Naive thymus-derived CD4-positive, alpha-beta T cell (primary cell): ENCODE results near the gene DSTN. TPM values are rescaled to one million over a fixed set of nuclear protein-coding genes. Genes with fewer than 3 reads are reported as not detected.

Experiments used
- ATAC-seq: fragments of 150-1000 bp; cut with Tn5 transposase; 2 replicates; pipeline ENCODE4 v1.10.0; 2021; ENCODE audit warnings: mild to moderate bottlenecking, moderate library complexity
- CTCF ChIA-PET: fragments of 350-600 bp; sonication (Branson Sonifier 250); formaldehyde crosslinking; loops from one replicate; lab custom pipeline; 2021; ENCODE audit warnings: antibody characterized with exemption; lab: Charles Lee
- POLR2A ChIA-PET: fragments of 350-600 bp; sonication (Branson Sonifier 250); formaldehyde crosslinking; loops from one replicate; lab custom pipeline; 2021; ENCODE audit warnings: antibody characterized with exemption, inconsistent platforms; lab: Charles Lee
- DNase-seq, 9 donors: peaks; one replicate each; pipeline versions ENCODE4 v3.0.0 to v3.0.0-alpha.2; 2020 to 2022; ENCODE audit warnings: mixed read lengths in 1 of 9
- H3K27ac ChIP-seq: one replicate; pipeline ENCODE4 v1.7.0; 2013; ENCODE audit warnings: mild to moderate bottlenecking, low read depth, low read length, moderate library complexity
- H3K27me3 ChIP-seq, 2 donors: one replicate each; pipeline ENCODE4 v1.7.0; 2013; ENCODE audit warnings: low read length in 2 of 2, mild to moderate bottlenecking in 2 of 2, moderate library complexity in 2 of 2; ENCODE audit not compliant: control insufficient read depth in 2 of 2, insufficient read depth in 2 of 2
- H3K36me3 ChIP-seq, 3 experiments: 1 replicate in 2 of 3; 2 replicates in 1 of 3; pipeline ENCODE4 v1.7.0; 2013; ENCODE audit warnings: low read length in 3 of 3, mild to moderate bottlenecking in 3 of 3, moderate library complexity in 1 of 3; ENCODE audit not compliant: insufficient read depth in 3 of 3, control insufficient read depth in 2 of 3
- H3K4me1 ChIP-seq, 2 donors: one replicate each; pipeline ENCODE4 v1.7.0; 2013; ENCODE audit warnings: low read length in 2 of 2, mild to moderate bottlenecking in 2 of 2, moderate library complexity in 1 of 2; ENCODE audit not compliant: control insufficient read depth in 2 of 2, insufficient read depth in 2 of 2
- H3K4me3 ChIP-seq: 2 replicates; pipeline ENCODE4 v1.7.0; 2013; ENCODE audit warnings: mild to moderate bottlenecking, low read length
- H3K9me3 ChIP-seq, 3 experiments: 1 replicate in 2 of 3; 2 replicates in 1 of 3; pipeline ENCODE4 v1.7.0; 2013; ENCODE audit warnings: low read length in 3 of 3; ENCODE audit not compliant: control insufficient read depth in 2 of 3
- H3K27ac Mint-ChIP-seq, 9 donors: one replicate each; pipeline ENCODE4 v1.8.0; 2020 to 2022; ENCODE audit warnings: mixed read lengths in 9 of 9, mild to moderate bottlenecking in 8 of 9, moderate library complexity in 5 of 9, inconsistent platforms in 2 of 9
- H3K27me3 Mint-ChIP-seq, 5 donors: one replicate each; pipeline ENCODE4 v1.8.0; 2021 to 2022; ENCODE audit warnings: mixed read lengths in 5 of 5, mild to moderate bottlenecking in 1 of 5
- H3K36me3 Mint-ChIP-seq, 5 donors: one replicate each; pipeline ENCODE4 v1.8.0; 2020 to 2022; ENCODE audit warnings: mixed read lengths in 5 of 5, mild to moderate bottlenecking in 3 of 5, inconsistent platforms in 1 of 5
- H3K4me1 Mint-ChIP-seq, 7 donors: one replicate each; pipeline ENCODE4 v1.8.0; 2020 to 2022; ENCODE audit warnings: mixed read lengths in 7 of 7, mild to moderate bottlenecking in 3 of 7, inconsistent platforms in 1 of 7
- H3K4me3 Mint-ChIP-seq, 10 donors: one replicate each; pipeline ENCODE4 v1.8.0; 2020 to 2022; ENCODE audit warnings: mild to moderate bottlenecking in 10 of 10, mixed read lengths in 10 of 10, moderate library complexity in 6 of 10, inconsistent platforms in 2 of 10
- H3K9me3 Mint-ChIP-seq, 11 donors: one replicate each; pipeline ENCODE4 v1.8.0; 2020 to 2022; ENCODE audit warnings: mixed read lengths in 11 of 11, mild to moderate bottlenecking in 4 of 11, inconsistent platforms in 1 of 11, moderate library complexity in 1 of 11
- intact Hi-C, 2 donors: fragments of 100-400 bp; cut with micrococcal nuclease; formaldehyde crosslinking; loops; one replicate each; pipeline ENCODE4 v1.15.1; 2023
- polyA plus RNA-seq, 2 donors: library from polyadenylated mRNA; unstranded; fragments of 300-500 nt; fragmentation: Illumina TruSeq; gene quantifications; one replicate each; pipeline ENCODE4 v1.2.3, GENCODE V29; 2021
- total RNA-seq, 6 experiments: library from RNA in 5 of 6; stranded (reverse) in 5 of 6; gene quantifications; 1 replicate in 5 of 6; 2 replicates in 1 of 6; pipeline ENCODE4 v1.2.3 and lab custom pipeline; 2021 to 2026

Gene DSTN
- total RNA-seq (10 to 100 TPM; 28.7 to 63.6 (median 33.9) TPM), polyA plus RNA-seq (100 to 1,000 TPM in 1 of 2 donors, 10 to 100 TPM in 1; 80.7 to 113 TPM), total RNA-seq (lab: John Stamatoyannopoulos, UW) (29.5 reads per million, percentile 59 among the genes with 10 or more reads in this experiment)

DNA sequence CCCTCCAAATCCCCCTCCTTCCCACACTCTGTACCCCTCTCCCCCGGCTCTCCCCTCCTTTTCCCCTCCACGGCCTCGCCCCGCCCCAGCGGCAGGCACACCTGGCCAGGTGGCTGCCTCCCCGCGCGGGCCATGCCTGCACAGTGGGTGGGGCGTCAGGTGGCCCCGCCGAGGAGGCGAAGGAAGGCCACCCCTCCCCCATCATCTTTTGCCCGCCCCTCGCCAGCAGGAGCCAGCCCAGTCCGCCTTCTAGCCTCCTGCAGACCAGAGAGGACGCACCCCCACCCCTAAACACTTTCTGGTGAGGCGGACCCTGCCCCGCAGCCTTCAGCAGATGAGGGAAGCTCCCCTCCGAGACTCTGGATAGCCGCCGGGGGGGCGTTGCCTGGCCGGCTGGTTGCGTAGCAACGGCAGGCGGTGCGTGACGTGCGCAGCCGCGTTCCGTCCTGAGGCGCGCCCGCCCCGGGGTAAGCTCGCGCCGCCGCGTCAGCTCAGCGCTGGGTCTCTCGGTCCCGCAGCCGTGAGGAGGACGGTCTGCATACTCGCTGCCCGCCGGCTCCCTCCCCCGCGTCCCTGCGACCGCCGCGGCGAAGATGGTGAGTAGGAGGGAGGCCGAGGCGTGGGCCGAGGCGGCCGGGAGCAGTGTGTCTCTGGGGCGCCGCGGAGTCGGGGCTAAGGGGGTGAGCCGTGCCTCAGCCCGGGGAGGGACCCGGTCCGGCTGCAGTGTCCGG lies at the start of gene DSTN:
Gene DSTN (plus strand): TSS at position 460 of the 731 bp plus-strand sequence. CDS start 134 bp downstream, at position 594.
- peaks cover 0 to 4% (median 0%) of the 10 kb centered on the region in 5 donors for H3K36me3 Mint-ChIP-seq

GRCh38 chr20:17520583-17520982 lies 49.3 kb upstream of the DSTN start:
- Histone ChIP-seq H3K27ac (no peak overlapping the region), H3K4me1 (no peaks in the 10 kb centered on the region), H3K27me3 (no peaks in the 10 kb centered on the region), H3K4me3 (no peak overlapping the region), H3K36me3 (no peaks in the 10 kb centered on the region), H3K9me3 (no peaks in the 10 kb centered on the region)
- Mint-ChIP-seq H3K4me1 (peaks cover 0 to 17% (median 0%) of the 10 kb centered on the region in 7 donors), H3K36me3 (peaks cover 0 to 7% (median 0%) of the 10 kb centered on the region in 5 donors), H3K4me3 (no peak overlapping the region), H3K27ac (no peak overlapping the region), H3K27me3 (peaks cover 0 to 22% (median 0%) of the 10 kb centered on the region in 5 donors), H3K9me3 (no peaks in the 10 kb centered on the region)
- intact Hi-C loops: no loop called here
- ATAC-seq: no peak
- DNase-seq: no peak
- POLR2A ChIA-PET: no interaction called here
- CTCF ChIA-PET: no interaction called here

More for the DNA sequence above, at the start of gene DSTN:
- Mint-ChIP-seq H3K27me3 (peaks cover 0 to 14% (median 0%) of the 10 kb centered on the region in 5 donors), H3K27ac (peak within 1 kb of the TSS; percentile 80 to 96 (median 91)), H3K4me1 (peaks cover 17 to 44% (median 31%) of the 10 kb centered on the region in 7 donors), H3K9me3 (peaks cover 0 to 3% (median 0%) of the 10 kb centered on the region in 11 donors), H3K4me3 (peak within 1 kb of the TSS; percentile 82 to 97 (median 95))
- Histone ChIP-seq H3K4me1 (peaks cover 5 to 11% of the 10 kb centered on the region in 2 donors), H3K27ac (peak within 1 kb of the TSS; percentile 85), H3K9me3 (no peaks in the 10 kb centered on the region), H3K27me3 (no peaks in the 10 kb centered on the region), H3K4me3 (peak within 1 kb of the TSS; percentile 94), H3K36me3 (peaks cover 0 to 10% (median 0%) of the 10 kb centered on the region in 3 experiments)
- ATAC-seq (peak; percentile 95), DNase-seq (peak; percentile 83 to 91 (median 89))
- ChIA-PET CTCF (interaction anchor here (1.0 to 2.7 kb wide), 5 partner anchors 28 to 397 kb away, joined by 3 to 11 read pairs (median 4); partner anchors contain the start of gene RRBP1), POLR2A (interaction anchor here (1.2 to 3.1 kb wide), 6 partner anchors 25 to 718 kb away, joined by 3 to 31 read pairs (median 5); partner anchors contain the start of genes RRBP1 and ZNF133)
- intact Hi-C loops: loop anchor here (1.0 to 10.0 kb wide), 14 partner anchors 11 to 997 kb away; partner anchors contain the start of genes MGME1 (in 2 of the 2), RRBP1 (in 2 of the 2), KAT14 (in 1 of the 2) and KIF16B (in 1 of the 2)

GRCh38 chr20:17522528-17522927 lies 47.3 kb upstream of the DSTN start:
- peaks cover 0 to 20% (median 0%) of the 10 kb centered on the region in 5 donors for H3K27me3 Mint-ChIP-seq
- no peaks in the 10 kb centered on the region for H3K36me3 ChIP-seq
- H3K27ac Mint-ChIP-seq: no peak overlapping the region
- no peaks in the 10 kb centered on the region for H3K36me3 Mint-ChIP-seq
- H3K4me1 ChIP-seq: no peaks in the 10 kb centered on the region
- DNase-seq (no peak), ATAC-seq (no peak)
- H3K4me3 Mint-ChIP-seq: no peak overlapping the region
- peaks cover 0 to 1% (median 0%) of the 10 kb centered on the region in 11 donors for H3K9me3 Mint-ChIP-seq
- no peak overlapping the region for H3K4me3 ChIP-seq
- no peak overlapping the region for H3K27ac ChIP-seq
- peaks cover 0 to 9% (median 0%) of the 10 kb centered on the region in 7 donors for H3K4me1 Mint-ChIP-seq
- ChIA-PET POLR2A (no interaction called here), CTCF (no interaction called here)
- H3K27me3 ChIP-seq: no peaks in the 10 kb centered on the region
- H3K9me3 ChIP-seq: no peaks in the 10 kb centered on the region
- intact Hi-C loops: no loop called here

DNA sequence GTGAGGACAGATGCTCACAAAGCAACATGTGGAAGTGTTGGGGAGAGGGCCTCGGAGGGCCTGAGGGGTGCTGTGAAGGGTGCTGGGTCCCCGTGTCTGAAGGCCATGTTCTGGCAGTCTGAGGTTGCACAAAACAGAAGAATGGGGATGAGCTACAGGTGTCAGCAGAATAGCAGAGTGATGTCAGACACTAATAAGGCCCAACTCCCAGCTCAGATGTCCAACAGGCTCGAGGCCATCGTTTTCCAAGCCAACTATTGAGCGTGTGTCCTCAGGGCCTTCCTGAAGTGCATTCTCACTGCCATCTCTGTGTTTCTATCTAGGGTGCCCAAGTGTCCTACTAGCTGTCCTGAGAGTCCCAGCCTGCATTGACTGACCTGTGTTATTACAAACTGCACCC lies 46.5 kb upstream of the DSTN start:
- no peaks in the 10 kb centered on the region for H3K9me3 ChIP-seq
- Mint-ChIP-seq H3K27me3 (peaks cover 0 to 22% (median 0%) of the 10 kb centered on the region in 5 donors), H3K36me3 (no peaks in the 10 kb centered on the region), H3K4me1 (peaks cover 0 to 9% (median 0%) of the 10 kb centered on the region in 7 donors), H3K9me3 (peaks cover 0 to 1% (median 0%) of the 10 kb centered on the region in 11 donors), H3K27ac (peak overlapping the region in 1 of 9 donors; percentile 45), H3K4me3 (no peak overlapping the region)
- H3K4me1 ChIP-seq: no peaks in the 10 kb centered on the region
- H3K27me3 ChIP-seq: no peaks in the 10 kb centered on the region
- intact Hi-C loops: no loop called here
- no peaks in the 10 kb centered on the region for H3K36me3 ChIP-seq
- ATAC-seq (no peak), DNase-seq (no peak)
- H3K4me3 ChIP-seq: no peak overlapping the region
- no peak overlapping the region for H3K27ac ChIP-seq
- ChIA-PET POLR2A (no interaction called here), CTCF (no interaction called here)

- Mint-ChIP-seq H3K27me3 (peaks cover 0 to 22% (median 4%) of the 10 kb centered on the region in 5 donors), H3K9me3 (peaks cover 0 to 1% (median 0%) of the 10 kb centered on the region in 11 donors), H3K27ac (no peak overlapping the region), H3K4me3 (no peak overlapping the region), H3K36me3 (peaks cover 0 to 3% (median 0%) of the 10 kb centered on the region in 5 donors), H3K4me1 (peaks cover 0 to 9% (median 0%) of the 10 kb centered on the region in 7 donors)
- Histone ChIP-seq H3K27me3 (peaks cover 0 to 2% of the 10 kb centered on the region in 2 donors), H3K9me3 (no peaks in the 10 kb centered on the region), H3K4me3 (no peak overlapping the region), H3K4me1 (no peaks in the 10 kb centered on the region), H3K36me3 (no peaks in the 10 kb centered on the region), H3K27ac (no peak overlapping the region)
- ATAC-seq (no peak), DNase-seq (no peak)
- ChIA-PET POLR2A (no interaction called here), CTCF (no interaction called here)
- intact Hi-C loops: no loop called here
These were observed 45.3 kb upstream of the DSTN start for GRCh38 chr20:17524560-17524959.

DNA sequence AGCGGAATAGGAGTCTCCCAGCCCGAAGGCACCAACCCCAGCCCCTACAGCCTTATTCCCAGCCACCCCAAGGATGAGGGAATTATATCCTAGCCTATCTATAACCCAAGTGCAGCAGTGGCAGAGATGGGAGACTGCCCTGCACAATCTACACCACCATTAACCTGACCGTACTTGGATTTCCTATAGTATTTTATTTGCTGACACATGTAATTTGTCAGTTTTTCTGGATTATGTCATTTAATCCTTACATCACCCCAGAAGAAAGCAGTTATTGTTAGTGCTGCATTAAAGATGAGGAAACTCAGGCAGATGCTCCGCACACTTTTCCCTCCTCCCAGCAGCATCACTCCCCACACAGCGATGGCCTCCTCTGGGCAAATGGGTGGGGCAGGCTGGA lies 44.7 kb upstream of the DSTN start:
- H3K36me3 ChIP-seq: no peaks in the 10 kb centered on the region
- Mint-ChIP-seq H3K4me3 (no peak overlapping the region), H3K27me3 (peaks cover 0 to 25% (median 6%) of the 10 kb centered on the region in 5 donors), H3K4me1 (peaks cover 0 to 10% (median under 1%) of the 10 kb centered on the region in 7 donors), H3K9me3 (peaks cover 0 to 1% (median 0%) of the 10 kb centered on the region in 11 donors), H3K27ac (no peak overlapping the region), H3K36me3 (peaks cover 0 to 3% (median 0%) of the 10 kb centered on the region in 5 donors)
- no peak for DNase-seq
- ChIA-PET CTCF (no interaction called here), POLR2A (no interaction called here)
- no peak for ATAC-seq
- intact Hi-C loops: no loop called here
- no peak overlapping the region for H3K27ac ChIP-seq
- H3K27me3 ChIP-seq: peaks cover 0 to 4% of the 10 kb centered on the region in 2 donors
- no peak overlapping the region for H3K4me3 ChIP-seq
- no peaks in the 10 kb centered on the region for H3K9me3 ChIP-seq
- H3K4me1 ChIP-seq: no peaks in the 10 kb centered on the region
